Breast epithelium (tissue), 4 donors: ENCODE data around the gene RIMBP2. TPM values are rescaled to one million over a fixed set of nuclear protein-coding genes. Genes with fewer than 3 reads are reported as not detected.
"Not testable (repeated sequence)": the region's sequence is repeated elsewhere in the genome, so short reads cannot be mapped to it uniquely, and the experiment has no call there.

ENCODE experiments used
- DNase-seq, 2 donors: peaks; one replicate each; pipeline ENCODE4 v3.0.0-alpha.2; 2019; ENCODE audit warnings: low spot score in 2 of 2
- H3K27ac ChIP-seq, 2 donors: fragments of 200-600 bp; sonication (generic) in 1 of 2; one replicate each; pipeline ENCODE4 v1.5.1; 2016 to 2019; ENCODE audit warnings: mild to moderate bottlenecking in 1 of 2
- H3K27me3 ChIP-seq, 2 donors: fragments of 200-600 bp; sonication (generic) in 1 of 2; one replicate each; pipeline versions ENCODE4 v1.5.1 to v1.6.0; 2017 to 2019; ENCODE audit warnings: control low read depth in 1 of 2, mild to moderate bottlenecking in 1 of 2
- H3K36me3 ChIP-seq: fragments of 200-600 bp; one replicate; pipeline ENCODE4 v1.5.1; 2019
- H3K4me1 ChIP-seq, 2 donors: fragments of 200-600 bp; sonication (generic); one replicate each; pipeline ENCODE4 v1.5.1; 2016 to 2019; ENCODE audit warnings: control low read depth in 1 of 2
- H3K4me3 ChIP-seq, 3 donors: fragments of 200-600 bp; sonication (generic); 1 replicate in 2 of 3; 2 replicates in 1 of 3; pipeline ENCODE4 v1.5.1; 2016 to 2019; ENCODE audit warnings: mild to moderate bottlenecking in 3 of 3, moderate library complexity in 2 of 3
- H3K9me3 ChIP-seq, 2 donors: fragments of 200-600 bp; sonication (generic) in 1 of 2; one replicate each; pipeline ENCODE4 v1.5.1; 2016 to 2019; ENCODE audit warnings: control low read depth in 1 of 2
- POLR2A ChIP-seq: fragments of 450-650 bp; IDR thresholded peaks from one replicate; pipeline ENCODE4 v1.6.1; 2016; ENCODE audit warnings: antibody characterized with exemption, mild to moderate bottlenecking, moderate library complexity
- POLR2AphosphoS5 ChIP-seq, 3 donors: sonication (generic); formaldehyde crosslinking; IDR thresholded peaks; one replicate each; pipeline ENCODE4 v1.6.1; 2017; ENCODE audit warnings: antibody characterized with exemption in 3 of 3
- intact Hi-C: fragments of 100-400 bp; cut with DNase I; formaldehyde crosslinking; loops from one replicate; pipeline ENCODE4 v1.15.1; 2023; ENCODE audit warnings: low total_unique reads
- total RNA-seq, 3 donors: library from RNA; depleted of rRNA; stranded (reverse); fragments of >200 nt; gene quantifications; one replicate each; pipeline ENCODE4 v1.1.0, GENCODE V29; 2016
- TF ChIP-seq, protein P1 (sequence below), 3 donors: fragments of 450-650 bp; IDR thresholded peaks; one replicate each; pipeline ENCODE4 v1.5.1; 2016 to 2017; ENCODE audit warnings: antibody characterized with exemption in 3 of 3, mild to moderate bottlenecking in 3 of 3, moderate library complexity in 3 of 3

Gene RIMBP2
- total RNA-seq, 3 donors from 2014 or later, result under 0.01 to 0.59 (median under 0.01) TPM

DNA sequence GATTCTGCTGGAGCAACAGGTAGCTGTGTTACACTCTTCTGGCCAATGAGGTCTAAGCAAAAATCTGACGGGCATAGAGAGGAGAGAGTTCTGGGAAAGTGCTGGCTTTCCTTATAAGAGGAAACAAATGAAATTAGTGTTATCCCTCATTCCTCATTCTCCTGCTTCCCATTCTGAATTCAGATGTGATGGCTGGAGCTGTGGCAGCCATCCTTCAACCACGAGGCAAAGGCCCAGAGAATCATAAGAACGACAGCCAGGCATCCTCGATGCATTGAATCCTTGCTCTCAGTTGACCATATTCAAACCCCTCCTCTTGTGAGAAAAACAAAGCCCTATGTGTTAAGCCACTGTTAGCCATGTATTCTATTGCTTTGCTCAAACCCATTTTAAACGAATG, 27.5 kb upstream of the RIMBP2 start:
- Histone ChIP-seq H3K9me3 (peaks cover 3 to 7% of the 10 kb centered on the region in 2 donors), H3K4me3 (no peak overlapping the region), H3K27me3 (peaks cover 0 to 16% of the 10 kb centered on the region in 2 donors), H3K4me1 (no peaks in the 10 kb centered on the region), H3K36me3 (no peaks in the 10 kb centered on the region), H3K27ac (no peak overlapping the region)
- no peak for DNase-seq
- TF ChIP-seq POLR2AphosphoS5 (IDR thresholded peaks at IDR 0.05), result no peak
- no peak for TF ChIP-seq POLR2A
- TF ChIP-seq, protein P1, sequence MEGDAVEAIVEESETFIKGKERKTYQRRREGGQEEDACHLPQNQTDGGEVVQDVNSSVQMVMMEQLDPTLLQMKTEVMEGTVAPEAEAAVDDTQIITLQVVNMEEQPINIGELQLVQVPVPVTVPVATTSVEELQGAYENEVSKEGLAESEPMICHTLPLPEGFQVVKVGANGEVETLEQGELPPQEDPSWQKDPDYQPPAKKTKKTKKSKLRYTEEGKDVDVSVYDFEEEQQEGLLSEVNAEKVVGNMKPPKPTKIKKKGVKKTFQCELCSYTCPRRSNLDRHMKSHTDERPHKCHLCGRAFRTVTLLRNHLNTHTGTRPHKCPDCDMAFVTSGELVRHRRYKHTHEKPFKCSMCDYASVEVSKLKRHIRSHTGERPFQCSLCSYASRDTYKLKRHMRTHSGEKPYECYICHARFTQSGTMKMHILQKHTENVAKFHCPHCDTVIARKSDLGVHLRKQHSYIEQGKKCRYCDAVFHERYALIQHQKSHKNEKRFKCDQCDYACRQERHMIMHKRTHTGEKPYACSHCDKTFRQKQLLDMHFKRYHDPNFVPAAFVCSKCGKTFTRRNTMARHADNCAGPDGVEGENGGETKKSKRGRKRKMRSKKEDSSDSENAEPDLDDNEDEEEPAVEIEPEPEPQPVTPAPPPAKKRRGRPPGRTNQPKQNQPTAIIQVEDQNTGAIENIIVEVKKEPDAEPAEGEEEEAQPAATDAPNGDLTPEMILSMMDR (IDR thresholded peaks at IDR 0.05), result no peak
- intact Hi-C loops, result no loop called here

DNA sequence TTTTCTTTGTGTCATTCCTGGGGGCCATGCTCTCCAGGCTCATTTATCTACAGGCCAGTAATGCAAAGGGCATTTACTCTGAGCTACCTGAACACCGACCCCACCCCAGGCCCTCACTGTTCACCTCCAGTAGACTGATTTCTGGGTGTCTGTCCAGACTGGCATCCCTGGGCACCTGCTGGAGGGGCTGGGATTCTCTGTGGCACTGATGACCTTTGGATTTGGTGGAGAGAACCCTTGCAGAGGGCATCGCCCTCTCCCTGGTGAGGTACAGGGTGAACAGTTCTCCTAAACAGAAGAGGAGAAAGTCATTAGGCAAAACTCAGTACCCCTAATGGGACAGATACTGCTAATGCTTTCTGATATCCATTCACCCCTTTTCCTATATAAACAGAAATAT, 27.1 kb upstream of the RIMBP2 start:
- intact Hi-C loops, result no loop called here
- Histone ChIP-seq H3K9me3 (peaks cover 3 to 10% of the 10 kb centered on the region in 2 donors), H3K4me3 (no peak overlapping the region), H3K27ac (no peak overlapping the region), H3K27me3 (peaks cover 0 to 20% of the 10 kb centered on the region in 2 donors), H3K4me1 (no peaks in the 10 kb centered on the region), H3K36me3 (no peaks in the 10 kb centered on the region)
- TF ChIP-seq POLR2A, result no peak
- TF ChIP-seq, protein P1 (IDR thresholded peaks at IDR 0.05), result no peak
- TF ChIP-seq POLR2AphosphoS5 (IDR thresholded peaks at IDR 0.05), result no peak
- no peak for DNase-seq

DNA sequence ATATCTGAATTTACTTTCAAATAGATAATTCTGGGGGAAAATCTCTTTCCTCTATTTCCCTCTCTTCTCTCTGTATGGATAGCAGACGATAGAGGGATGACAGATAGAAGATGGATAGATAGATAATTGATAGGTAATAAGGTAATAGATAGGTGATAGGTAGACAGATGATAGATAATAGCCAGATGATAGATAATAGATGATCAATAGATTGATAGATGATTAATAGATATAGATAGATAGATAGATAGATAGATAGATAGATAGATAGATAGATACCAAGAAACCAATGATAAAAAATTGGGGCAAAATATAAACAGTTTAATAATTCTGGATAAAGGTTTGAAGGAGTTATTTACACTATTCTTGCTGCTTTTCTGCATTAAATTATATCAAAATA, 26.6 kb upstream of the RIMBP2 start:
- no peaks in the 10 kb centered on the region for H3K36me3 ChIP-seq
- no peak overlapping the region for H3K4me3 ChIP-seq
- no peak overlapping the region for H3K27ac ChIP-seq
- peaks cover 0 to 24% of the 10 kb centered on the region in 2 donors for H3K27me3 ChIP-seq
- DNase-seq, result no peak
- no peak for TF ChIP-seq POLR2AphosphoS5 (IDR thresholded peaks at IDR 0.05)
- H3K4me1 ChIP-seq, result no peaks in the 10 kb centered on the region
- intact Hi-C loops, result no loop called here
- peaks cover 3 to 10% of the 10 kb centered on the region in 2 donors for H3K9me3 ChIP-seq

DNA sequence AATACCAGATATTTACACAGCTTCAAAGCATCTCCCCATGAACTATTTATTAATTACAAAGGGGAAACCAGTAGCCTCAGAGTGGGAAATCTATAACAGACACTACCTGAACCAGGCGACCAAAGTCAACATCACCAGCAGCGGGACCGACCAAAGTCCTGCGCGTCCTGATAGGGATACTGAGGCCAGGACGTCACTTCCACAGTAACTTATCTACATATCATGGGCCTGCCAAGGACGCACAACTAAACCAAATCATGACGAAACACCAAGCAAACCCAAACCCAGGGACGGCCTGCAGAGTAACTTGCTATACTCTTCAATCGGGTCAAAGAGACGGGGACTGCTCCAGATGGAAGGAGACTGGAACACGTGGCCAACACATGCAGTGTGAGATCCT, 26.0 kb upstream of the RIMBP2 start:
- Histone ChIP-seq H3K36me3 (no peaks in the 10 kb centered on the region), H3K27me3 (peaks cover 0 to 26% of the 10 kb centered on the region in 2 donors), H3K9me3 (peaks cover 3 to 10% of the 10 kb centered on the region in 2 donors), H3K27ac (no peak overlapping the region), H3K4me1 (no peaks in the 10 kb centered on the region), H3K4me3 (no peak overlapping the region)
- DNase-seq, result no peak
- intact Hi-C loops, result no loop called here
- no peak for TF ChIP-seq POLR2A
- no peak for TF ChIP-seq POLR2AphosphoS5 (IDR thresholded peaks at IDR 0.05)
- TF ChIP-seq, protein P1 (IDR thresholded peaks at IDR 0.05), result no peak

DNA sequence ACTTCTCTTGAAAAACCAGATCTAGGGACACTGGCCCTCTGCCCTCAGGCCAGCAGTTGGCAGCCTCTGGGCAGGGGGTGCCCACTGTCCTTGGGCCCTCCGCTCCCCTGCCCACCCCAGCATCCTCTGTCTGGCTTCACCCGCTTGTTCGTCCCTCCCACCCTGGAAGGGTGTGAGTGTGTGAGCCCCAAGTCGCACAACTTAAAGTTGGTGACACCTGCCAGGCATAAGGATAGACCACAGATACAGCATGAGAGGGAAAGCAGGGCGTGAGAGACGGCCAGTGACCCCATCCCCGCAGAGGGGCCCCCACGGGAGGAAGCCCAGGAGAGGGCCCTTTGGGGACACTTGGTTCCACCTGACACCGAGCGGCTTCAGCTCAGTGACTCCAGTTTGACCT, 23.5 kb upstream of the RIMBP2 start:
- Histone ChIP-seq H3K4me3 (no peak overlapping the region), H3K9me3 (peaks cover 3 to 10% of the 10 kb centered on the region in 2 donors), H3K4me1 (no peaks in the 10 kb centered on the region), H3K27me3 (peaks cover 0 to 21% of the 10 kb centered on the region in 2 donors), H3K27ac (no peak overlapping the region), H3K36me3 (no peaks in the 10 kb centered on the region)
- TF ChIP-seq, protein P1 (IDR thresholded peaks at IDR 0.05), result no peak
- TF ChIP-seq POLR2A (no peak), POLR2AphosphoS5 (IDR thresholded peaks at IDR 0.05) (no peak)
- no peak for DNase-seq
- intact Hi-C loops, result no loop called here

DNA sequence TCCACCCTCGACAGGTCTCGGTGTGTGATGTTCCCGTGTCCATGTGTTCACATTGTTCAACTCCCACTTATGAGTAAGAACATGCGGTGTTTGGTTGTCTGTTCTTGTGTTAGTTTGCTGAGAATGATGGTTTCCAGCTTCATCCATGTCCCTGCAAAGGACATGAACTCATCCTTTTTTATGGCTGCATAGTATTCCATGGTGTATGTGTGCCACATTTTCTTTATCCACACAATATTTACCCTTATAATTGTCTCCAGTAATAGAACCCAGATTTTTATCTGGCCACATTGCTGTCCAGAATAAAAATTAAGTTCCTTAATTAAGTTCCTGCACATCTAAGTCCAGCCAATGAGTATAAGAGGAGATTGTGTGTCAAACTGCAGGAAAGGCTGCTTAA, 22.3 kb upstream of the RIMBP2 start:
- DNase-seq, intact Hi-C loops: not testable (repeated sequence)

More for the DNA sequence above, 22.3 kb upstream of the RIMBP2 start:
- H3K27me3 ChIP-seq, result peaks cover 0 to 19% of the 10 kb centered on the region in 2 donors
- H3K27ac ChIP-seq, H3K36me3 ChIP-seq, H3K9me3 ChIP-seq, H3K4me1 ChIP-seq, H3K4me3 ChIP-seq: not testable (repeated sequence)
